ENCODE measurements around the gene NTM. TPM values are rescaled to one million over a fixed set of nuclear protein-coding genes. Genes with fewer than 3 reads are reported as not detected.
A peak's percentile ranks its signal among the peaks of the same experiment; 100 is the strongest.

Gene NTM
- total RNA-seq, 4 donors from 2014 or later, result 0.21 to 3.2 (median 0.84) TPM

DNA sequence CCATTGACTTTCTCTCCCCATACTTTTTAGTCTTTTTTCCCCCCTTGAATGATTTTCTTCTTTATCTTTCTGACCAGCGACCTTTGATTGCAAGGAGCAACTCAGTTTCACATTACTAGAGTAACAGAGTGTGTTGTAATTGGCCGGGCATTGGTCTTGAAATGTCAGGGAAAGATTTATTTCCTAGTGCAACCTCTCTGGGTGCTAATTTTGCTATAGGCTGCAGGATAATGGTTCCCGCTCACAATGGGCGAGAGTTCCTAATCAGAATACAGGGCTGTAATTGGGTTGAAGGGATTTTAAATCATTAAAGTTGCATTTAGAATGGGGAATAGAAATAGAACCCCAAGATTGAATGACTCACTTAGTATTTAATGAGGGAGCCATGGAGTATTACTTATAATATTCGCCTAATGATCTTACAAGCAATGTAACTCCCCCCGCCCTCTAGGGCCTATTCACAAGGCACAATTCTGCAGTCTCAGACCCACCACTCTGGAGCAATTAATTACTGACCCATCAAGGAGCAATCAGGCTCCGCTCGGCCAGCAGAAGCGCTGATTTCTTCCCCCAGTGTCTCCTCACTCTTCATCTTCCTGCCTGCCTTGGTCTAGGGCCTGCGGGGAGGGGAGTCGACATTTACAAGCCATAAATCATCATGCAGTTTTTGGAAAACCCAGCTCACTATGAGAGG is 725.9 kb downstream of the NTM start:
- H3K36me3 ChIP-seq, result no peaks in the 10 kb centered on the region
- no peak for DNase-seq
- H3K27me3 ChIP-seq, result no peaks in the 10 kb centered on the region
- no peak overlapping the region for H3K27ac ChIP-seq
- 63 to 64% methylated on average over 11 of the region's 11 CpGs for WGBS, 2 donors
- no peak overlapping the region for H3K4me3 ChIP-seq
- H3K9me3 ChIP-seq, result no peaks in the 10 kb centered on the region
- TF ChIP-seq CTCF (IDR thresholded peaks at IDR 0.05) (no peak), POLR2A (IDR thresholded peaks at IDR 0.05) (no peak)
- H3K4me1 ChIP-seq, result no peaks in the 10 kb centered on the region
- intact Hi-C loops (cut with DNase I), result no loop called here

- no peaks in the 10 kb centered on the region for H3K9me3 ChIP-seq
- WGBS, 2 donors, result 50 to 53% methylated on average over 4 of the region's 4 CpGs
- H3K4me1 ChIP-seq, result no peaks in the 10 kb centered on the region
- no peak overlapping the region for H3K27ac ChIP-seq
- no peaks in the 10 kb centered on the region for H3K27me3 ChIP-seq
- TF ChIP-seq POLR2A (IDR thresholded peaks at IDR 0.05), result no peak
- TF ChIP-seq CTCF (IDR thresholded peaks at IDR 0.05), result peak in 1 of 6 experiments; percentile 11
- DNase-seq, result no peak
- intact Hi-C loops (cut with DNase I), result no loop called here
- H3K36me3 ChIP-seq, result no peaks in the 10 kb centered on the region
- H3K4me3 ChIP-seq, result no peak overlapping the region
Observed at GRCh38 chr11:132099692-132100091, 729.3 kb downstream of the NTM start.

DNA sequence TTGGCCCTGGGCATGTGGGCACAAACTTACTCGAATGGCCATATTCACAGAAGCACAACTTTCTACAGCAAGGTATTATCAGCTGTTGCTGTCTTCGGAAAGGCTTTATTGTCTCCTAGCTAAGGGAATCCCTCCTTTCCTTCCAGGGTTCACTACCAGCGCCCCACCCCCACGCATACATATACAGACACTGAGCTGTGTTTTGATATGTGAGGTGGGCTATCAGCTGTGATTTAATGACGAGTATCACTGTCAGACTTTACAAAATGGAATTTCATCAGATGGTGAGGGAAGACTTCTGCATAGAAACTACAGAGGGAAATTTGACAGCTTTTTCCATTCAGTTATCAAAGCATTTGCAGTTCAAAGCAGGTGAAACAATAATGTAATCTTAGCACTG is 730.2 kb downstream of the NTM start:
- Histone ChIP-seq H3K4me1 (no peaks in the 10 kb centered on the region), H3K27me3 (no peaks in the 10 kb centered on the region), H3K36me3 (no peaks in the 10 kb centered on the region), H3K9me3 (no peaks in the 10 kb centered on the region), H3K4me3 (no peak overlapping the region), H3K27ac (no peak overlapping the region)
- no peak for DNase-seq
- TF ChIP-seq POLR2A (IDR thresholded peaks at IDR 0.05), result no peak
- TF ChIP-seq CTCF (IDR thresholded peaks at IDR 0.05), result no peak
- WGBS, 2 donors, result 66 to 72% methylated on average over 4 to 5 of the region's 5 CpGs
- intact Hi-C loops (cut with DNase I), result no loop called here

- TF ChIP-seq CTCF (IDR thresholded peaks at IDR 0.05), result no peak
- no peak for TF ChIP-seq POLR2A (IDR thresholded peaks at IDR 0.05)
- intact Hi-C loops (cut with DNase I), result no loop called here
- Histone ChIP-seq H3K4me3 (no peak overlapping the region), H3K27me3 (no peaks in the 10 kb centered on the region), H3K4me1 (no peaks in the 10 kb centered on the region), H3K36me3 (no peaks in the 10 kb centered on the region), H3K27ac (no peak overlapping the region), H3K9me3 (no peaks in the 10 kb centered on the region)
- DNase-seq, result no peak
- 69 to 76% methylated on average over 3 of the region's 3 CpGs for WGBS, 2 donors
Observed at GRCh38 chr11:132101881-132102280, 731.5 kb downstream of the NTM start.

DNA sequence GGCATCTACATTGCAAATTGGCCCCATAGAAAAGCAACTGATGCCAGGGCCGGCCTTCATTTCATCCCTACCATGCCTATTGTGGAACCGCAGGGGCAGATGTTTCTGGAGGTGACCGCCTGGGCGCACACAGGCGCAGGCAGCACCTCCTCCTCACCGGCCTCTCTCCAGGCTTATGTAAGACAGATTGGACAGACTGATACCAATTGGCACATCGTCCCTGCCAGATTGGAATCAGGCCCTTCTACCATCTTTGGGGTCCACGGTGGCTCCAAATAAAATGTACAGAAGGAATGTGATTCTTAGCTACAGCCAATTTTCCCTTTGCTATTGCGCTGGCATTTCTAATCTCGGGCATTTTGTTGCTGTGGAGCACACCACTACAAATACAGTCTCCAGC is 732.6 kb downstream of the NTM start:
- DNase-seq, result no peak
- H3K27me3 ChIP-seq, result no peaks in the 10 kb centered on the region
- intact Hi-C loops (cut with DNase I), result no loop called here
- TF ChIP-seq POLR2A (IDR thresholded peaks at IDR 0.05) (no peak), CTCF (IDR thresholded peaks at IDR 0.05) (no peak)
- H3K4me3 ChIP-seq, result no peak overlapping the region
- H3K4me1 ChIP-seq, result no peaks in the 10 kb centered on the region
- no peaks in the 10 kb centered on the region for H3K36me3 ChIP-seq
- no peak overlapping the region for H3K27ac ChIP-seq
- WGBS, 2 donors, result 82 to 90% methylated on average over 8 to 10 of the region's 10 CpGs
- no peaks in the 10 kb centered on the region for H3K9me3 ChIP-seq

All from esophagus squamous epithelium (tissue), 5 donors.